NB4 (cell line): ENCODE measurements around the gene CAMK2A.

ENCODE experiments used
- CTCF ChIP-seq: IDR thresholded peaks from one replicate; pipeline ENCODE4 v1.5.1; 2012; ENCODE audit warnings: low read depth, low read length
- MAX ChIP-seq: IDR thresholded peaks from 2 replicates; pipeline ENCODE4 v1.6.1; 2011; ENCODE audit warnings: low read depth, low read length
- POLR2A ChIP-seq: IDR thresholded peaks from 2 replicates; pipeline ENCODE4 v1.6.1; 2011; ENCODE audit warnings: mild to moderate bottlenecking; ENCODE audit not compliant: insufficient read length; ENCODE audit errors: extremely low read depth

GRCh38 chr5:150221471-150221870, 68.1 kb downstream of the CAMK2A start:
- no peak for TF ChIP-seq CTCF
- no peak for TF ChIP-seq MAX
- no peak for TF ChIP-seq POLR2A
